ENCODE results near the gene EZH1. TPM values are rescaled to one million over a fixed set of nuclear protein-coding genes. Genes with fewer than 3 reads are reported as not detected.
"Not testable (repeated sequence)": the region's sequence is repeated elsewhere in the genome, so short reads cannot be mapped to it uniquely, and the experiment has no call there.

Gene EZH1
- total RNA-seq, 1 experiment from 2014 or later: 5.2 TPM

DNA sequence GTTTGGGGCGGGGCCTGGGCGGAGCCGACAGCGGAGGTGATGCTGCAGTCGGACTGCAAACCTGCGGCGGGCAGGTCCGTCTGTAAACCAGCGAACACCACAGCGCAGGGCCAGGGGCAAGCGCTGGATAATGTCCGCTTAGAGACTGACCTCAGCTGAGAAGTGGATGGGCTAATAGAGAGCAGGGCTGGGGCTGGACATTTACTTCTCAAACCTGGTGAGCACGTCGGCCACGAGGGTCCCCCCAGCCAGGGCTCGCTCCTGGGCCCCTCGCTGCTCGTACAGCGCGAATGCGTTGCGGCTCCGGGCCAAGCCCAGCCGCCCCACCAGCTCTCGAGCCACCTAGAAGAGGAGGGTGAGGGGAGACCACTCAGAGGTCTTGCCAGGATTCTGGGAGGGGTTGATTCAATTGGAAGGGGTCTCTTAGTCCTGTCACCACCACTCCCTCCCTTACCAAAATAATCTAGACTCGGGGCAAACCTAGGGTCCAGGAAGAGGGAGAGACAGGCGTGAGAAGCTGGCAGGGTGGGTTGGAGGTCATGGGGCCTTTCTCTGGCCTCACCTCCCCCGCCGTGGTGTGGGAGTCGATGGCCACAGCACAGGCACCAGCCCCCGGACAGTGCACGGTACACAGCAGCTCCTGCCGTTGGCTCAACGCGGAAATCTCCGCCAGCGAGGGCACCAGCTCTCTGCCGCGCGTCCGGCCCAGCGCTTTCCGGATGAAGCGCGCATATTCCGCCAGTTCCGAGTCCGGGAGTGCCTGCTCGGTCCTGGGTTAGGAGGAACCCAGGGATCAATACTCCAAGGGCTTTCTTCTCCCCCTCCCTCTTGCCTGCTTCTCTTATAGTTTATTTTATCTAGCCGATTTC lies 73.8 kb downstream of the EZH1 start:
- no peaks in the 10 kb centered on the region; the same call in 1 of the 2 replicates for H3K27me3 ChIP-seq (replicated peaks)
- H3K9me3 ChIP-seq (replicated peaks): no peaks in the 10 kb centered on the region
- no peak for DNase-seq (ENCODE audit: low read depth in 1 of 2, low spot score in 2 of 2)
- H3K36me3 ChIP-seq: peaks cover 15% of the 10 kb centered on the region
- no peak overlapping the region for H3K27ac ChIP-seq
- no peak overlapping the region for H3K4me3 ChIP-seq
- H3K4me1 ChIP-seq (replicated peaks): peaks cover 23% of the 10 kb centered on the region

DNA sequence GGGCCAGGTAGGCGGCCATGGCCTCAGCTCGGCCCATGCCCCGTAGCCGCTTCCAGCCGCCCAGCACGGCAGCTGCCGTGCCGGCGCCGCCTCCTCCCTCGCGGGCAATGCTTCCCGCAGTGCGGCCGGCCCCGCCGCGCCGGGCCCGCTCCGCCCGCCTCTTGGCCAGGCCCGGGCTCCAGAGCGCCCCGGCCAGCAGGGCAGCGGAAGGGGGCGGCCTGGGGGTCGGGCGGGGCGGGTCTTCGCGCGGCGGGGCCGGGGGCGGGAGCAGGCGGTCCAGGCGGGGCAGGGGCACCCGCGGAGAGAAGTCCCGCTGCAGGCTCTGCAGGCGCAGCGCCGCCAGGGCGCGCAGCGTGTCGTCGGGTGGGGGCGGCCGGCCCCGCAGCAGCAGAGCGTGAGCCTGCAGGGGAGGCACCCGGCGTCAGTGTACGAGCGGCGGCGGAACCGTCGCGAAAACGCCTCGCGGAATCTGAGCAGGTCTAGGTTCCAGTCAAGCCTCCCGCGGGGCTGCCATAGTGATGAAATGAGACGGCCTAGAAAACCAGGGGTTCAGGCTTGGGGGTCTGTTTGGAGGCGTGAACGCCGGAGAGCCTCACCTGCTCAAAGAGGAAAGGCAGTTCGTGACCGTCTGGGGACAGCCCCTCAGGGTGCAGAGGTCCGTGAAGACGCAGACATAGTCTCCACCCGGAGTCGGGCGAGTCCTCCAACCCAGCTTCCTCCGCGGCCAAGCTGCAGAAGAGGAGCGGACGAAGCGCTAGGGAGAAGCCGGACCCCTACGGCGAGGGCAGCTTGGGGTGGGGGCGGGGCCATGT lies 74.7 kb downstream of the EZH1 start:
- Histone ChIP-seq H3K27ac (no peak overlapping the region), H3K4me3 (no peak overlapping the region), H3K9me3 (replicated peaks) (no peaks in the 10 kb centered on the region), H3K27me3 (replicated peaks) (no peaks in the 10 kb centered on the region), H3K36me3 (peaks cover 15% of the 10 kb centered on the region), H3K4me1 (replicated peaks) (peaks cover 15% of the 10 kb centered on the region)
- DNase-seq (ENCODE audit: low read depth in 1 of 2, low spot score in 2 of 2): no peak

DNA sequence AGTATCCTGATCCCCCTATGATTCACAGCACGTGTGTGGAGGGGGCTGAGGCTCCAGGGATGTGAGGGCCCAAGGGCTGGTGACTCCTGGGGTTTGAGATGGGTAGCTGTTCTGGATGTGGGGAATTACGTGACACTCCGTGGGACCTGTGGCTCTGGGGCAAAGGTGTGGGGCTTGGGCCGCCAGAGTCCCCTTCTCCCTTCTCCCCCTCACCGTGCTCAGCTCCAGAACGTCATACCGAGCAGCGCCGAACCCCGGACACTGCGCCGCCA lies 75.2 kb downstream of the EZH1 start:
- H3K9me3 ChIP-seq (replicated peaks): no peaks in the 10 kb centered on the region
- peaks cover 15% of the 10 kb centered on the region for H3K36me3 ChIP-seq
- no peak overlapping the region for H3K27ac ChIP-seq
- no peak overlapping the region for H3K4me3 ChIP-seq
- peaks cover 15% of the 10 kb centered on the region for H3K4me1 ChIP-seq (replicated peaks)
- DNase-seq (ENCODE audit: low read depth in 1 of 2, low spot score in 2 of 2): no peak
- no peaks in the 10 kb centered on the region for H3K27me3 ChIP-seq (replicated peaks)

DNA sequence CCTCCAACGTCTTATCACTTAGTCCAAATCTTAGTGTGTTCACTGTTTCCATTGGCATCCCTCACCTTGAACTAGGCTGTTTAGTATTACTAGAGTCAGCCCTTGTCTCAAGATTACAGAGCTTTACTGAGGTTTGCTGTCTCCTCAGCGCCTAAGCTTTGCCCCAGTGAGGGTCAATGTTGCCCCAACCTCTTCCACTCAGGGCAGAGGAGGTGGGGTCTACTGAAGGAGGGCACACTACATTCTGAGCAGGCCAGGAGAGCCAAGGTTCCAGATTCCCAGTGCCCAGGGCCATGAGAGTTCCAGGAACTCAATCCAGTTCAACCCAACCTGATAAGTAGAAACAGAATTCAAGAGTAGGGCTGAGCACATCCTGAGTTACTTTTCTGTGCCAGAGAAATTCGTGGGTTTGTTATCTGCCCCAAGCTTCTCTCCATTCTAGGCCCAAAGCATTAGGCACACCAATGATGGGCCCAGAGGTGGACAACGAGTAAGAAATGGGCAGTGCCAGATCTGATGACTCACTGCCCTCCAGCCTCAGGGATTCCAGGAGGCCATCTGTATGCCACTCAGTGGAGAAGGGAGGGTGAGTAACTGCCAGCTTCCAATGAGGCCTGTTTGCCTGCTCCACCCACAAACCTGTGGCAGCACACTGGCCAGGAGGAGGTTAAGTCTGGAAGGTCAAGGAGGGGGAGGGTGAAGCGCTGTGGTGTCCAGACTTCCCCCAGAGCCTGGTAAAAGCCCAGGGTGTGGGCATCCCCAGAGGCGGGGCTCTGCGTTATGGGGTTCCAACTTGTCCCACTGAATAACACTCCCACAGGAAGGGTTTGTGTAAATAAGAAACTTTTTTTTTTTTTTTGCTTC lies 77.5 kb downstream of the EZH1 start:
- Histone ChIP-seq H3K4me3 (no peak overlapping the region), H3K27me3 (replicated peaks) (no peaks in the 10 kb centered on the region), H3K36me3 (peaks cover 15% of the 10 kb centered on the region), H3K27ac (no peak overlapping the region), H3K9me3 (replicated peaks) (no peaks in the 10 kb centered on the region), H3K4me1 (replicated peaks) (peaks cover 15% of the 10 kb centered on the region)
- peak; percentile 63 to 71 for DNase-seq (ENCODE audit: low read depth in 1 of 2, low spot score in 2 of 2)

DNA sequence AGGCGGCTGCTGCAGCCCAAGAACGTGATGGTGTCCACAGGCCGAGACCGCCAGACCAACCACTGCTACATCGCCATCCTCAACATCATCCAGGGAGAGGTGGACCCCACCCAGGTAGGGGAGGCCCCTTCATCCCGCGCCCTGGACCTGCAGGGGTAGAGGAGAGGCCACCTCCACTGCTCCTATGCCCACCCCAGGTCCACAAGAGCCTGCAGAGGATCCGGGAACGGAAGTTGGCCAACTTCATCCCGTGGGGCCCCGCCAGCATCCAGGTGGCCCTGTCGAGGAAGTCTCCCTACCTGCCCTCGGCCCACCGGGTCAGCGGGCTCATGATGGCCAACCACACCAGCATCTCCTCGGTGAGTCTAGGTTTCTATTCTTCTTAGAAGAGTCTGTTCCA lies 78.7 kb downstream of the EZH1 start:
- DNase-seq (ENCODE audit: low read depth in 1 of 2, low spot score in 2 of 2); H3K4me3 ChIP-seq; H3K27me3 ChIP-seq (replicated peaks); H3K9me3 ChIP-seq (replicated peaks); H3K27ac ChIP-seq: not testable (repeated sequence)
- Histone ChIP-seq H3K36me3 (peaks cover 15% of the 10 kb centered on the region), H3K4me1 (replicated peaks) (peaks cover 15% of the 10 kb centered on the region)

DNA sequence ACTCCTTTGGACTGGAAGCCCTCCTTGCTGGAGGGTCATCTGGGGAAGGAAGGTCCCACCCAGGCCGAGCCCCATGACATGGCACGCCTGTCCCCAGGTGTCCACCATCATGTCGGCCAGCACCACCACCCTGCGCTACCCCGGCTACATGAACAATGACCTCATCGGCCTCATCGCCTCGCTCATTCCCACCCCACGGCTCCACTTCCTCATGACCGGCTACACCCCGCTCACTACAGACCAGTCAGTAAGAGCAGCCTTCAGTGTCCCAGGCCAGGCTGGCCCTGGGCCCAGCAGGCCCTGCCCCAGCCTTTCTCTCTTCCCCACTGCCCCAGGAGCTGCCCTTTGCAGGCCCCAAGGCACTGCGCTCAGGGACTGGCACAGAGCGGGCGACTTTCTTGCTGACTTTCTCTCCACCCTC lies 79.2 kb downstream of the EZH1 start:
- no peak overlapping the region for H3K4me3 ChIP-seq
- H3K27me3 ChIP-seq (replicated peaks): no peaks in the 10 kb centered on the region
- H3K4me1 ChIP-seq (replicated peaks): peaks cover 20% of the 10 kb centered on the region
- no peak overlapping the region for H3K27ac ChIP-seq
- H3K36me3 ChIP-seq: peaks cover 15% of the 10 kb centered on the region
- no peaks in the 10 kb centered on the region for H3K9me3 ChIP-seq (replicated peaks)
- no peak for DNase-seq (ENCODE audit: low read depth in 1 of 2, low spot score in 2 of 2)

DNA sequence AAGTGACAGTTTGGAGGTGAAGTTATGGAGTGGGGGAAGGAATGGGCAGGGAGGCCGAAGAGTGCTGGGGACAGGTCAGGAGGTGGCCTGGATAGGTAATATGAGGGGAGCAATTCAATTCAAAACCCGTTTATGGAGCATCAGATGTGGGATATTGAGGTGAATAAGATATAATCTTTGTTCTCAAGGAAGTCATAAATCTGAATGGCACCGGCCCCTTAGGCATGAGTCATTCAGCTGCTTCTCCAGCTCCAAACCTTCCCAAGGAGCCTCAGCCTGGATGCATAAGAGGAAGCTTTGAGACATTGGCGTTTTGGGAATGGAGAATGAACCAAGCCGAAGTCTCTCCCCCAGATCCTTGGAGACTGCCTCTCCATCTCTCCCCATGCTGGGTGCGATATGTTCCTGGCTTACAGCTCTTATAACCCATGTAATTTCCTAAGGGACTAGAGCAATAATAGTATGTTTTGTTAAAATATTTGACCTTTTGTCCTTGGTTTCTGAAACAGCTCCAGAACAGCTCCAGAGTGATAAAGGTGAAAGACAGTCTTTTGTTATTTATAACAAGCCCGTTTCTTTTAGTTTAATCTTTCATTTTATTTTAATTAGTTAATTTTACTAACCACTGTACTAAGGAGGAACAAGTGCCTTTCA lies 84.0 kb downstream of the EZH1 start:
- peaks cover 7% of the 10 kb centered on the region; the same call in 1 of the 2 replicates for H3K27me3 ChIP-seq (replicated peaks)
- peak in 1 of 2 experiments; percentile 22 for DNase-seq (ENCODE audit: low read depth in 1 of 2, low spot score in 2 of 2)
- peaks cover 11% of the 10 kb centered on the region for H3K9me3 ChIP-seq (replicated peaks)
- H3K4me1 ChIP-seq (replicated peaks): peaks cover 24% of the 10 kb centered on the region
- H3K36me3 ChIP-seq: no peaks in the 10 kb centered on the region
- no peak overlapping the region for H3K27ac ChIP-seq
- H3K4me3 ChIP-seq: no peak overlapping the region

DNA sequence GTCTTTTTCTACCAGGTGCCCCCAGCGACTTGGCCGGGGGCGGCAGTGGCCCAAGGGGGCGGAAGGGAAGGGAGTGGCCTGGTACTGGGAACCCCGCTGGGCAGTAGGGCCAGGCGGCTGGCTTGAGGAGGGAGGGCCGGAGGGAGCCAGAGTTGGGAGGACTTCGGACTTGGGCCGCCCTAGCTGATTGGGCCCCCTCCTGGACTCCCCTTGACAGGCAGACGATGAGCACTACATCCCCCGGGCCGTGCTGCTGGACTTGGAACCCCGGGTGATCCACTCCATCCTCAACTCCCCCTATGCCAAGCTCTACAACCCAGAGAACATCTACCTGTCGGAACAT lies 84.9 kb downstream of the EZH1 start:
- H3K27ac ChIP-seq; H3K4me3 ChIP-seq; DNase-seq (ENCODE audit: low read depth in 1 of 2, low spot score in 2 of 2); H3K27me3 ChIP-seq (replicated peaks); H3K36me3 ChIP-seq: not testable (repeated sequence)
- peaks cover 13% of the 10 kb centered on the region for H3K9me3 ChIP-seq (replicated peaks)
- H3K4me1 ChIP-seq (replicated peaks): peaks cover 33% of the 10 kb centered on the region

DNA sequence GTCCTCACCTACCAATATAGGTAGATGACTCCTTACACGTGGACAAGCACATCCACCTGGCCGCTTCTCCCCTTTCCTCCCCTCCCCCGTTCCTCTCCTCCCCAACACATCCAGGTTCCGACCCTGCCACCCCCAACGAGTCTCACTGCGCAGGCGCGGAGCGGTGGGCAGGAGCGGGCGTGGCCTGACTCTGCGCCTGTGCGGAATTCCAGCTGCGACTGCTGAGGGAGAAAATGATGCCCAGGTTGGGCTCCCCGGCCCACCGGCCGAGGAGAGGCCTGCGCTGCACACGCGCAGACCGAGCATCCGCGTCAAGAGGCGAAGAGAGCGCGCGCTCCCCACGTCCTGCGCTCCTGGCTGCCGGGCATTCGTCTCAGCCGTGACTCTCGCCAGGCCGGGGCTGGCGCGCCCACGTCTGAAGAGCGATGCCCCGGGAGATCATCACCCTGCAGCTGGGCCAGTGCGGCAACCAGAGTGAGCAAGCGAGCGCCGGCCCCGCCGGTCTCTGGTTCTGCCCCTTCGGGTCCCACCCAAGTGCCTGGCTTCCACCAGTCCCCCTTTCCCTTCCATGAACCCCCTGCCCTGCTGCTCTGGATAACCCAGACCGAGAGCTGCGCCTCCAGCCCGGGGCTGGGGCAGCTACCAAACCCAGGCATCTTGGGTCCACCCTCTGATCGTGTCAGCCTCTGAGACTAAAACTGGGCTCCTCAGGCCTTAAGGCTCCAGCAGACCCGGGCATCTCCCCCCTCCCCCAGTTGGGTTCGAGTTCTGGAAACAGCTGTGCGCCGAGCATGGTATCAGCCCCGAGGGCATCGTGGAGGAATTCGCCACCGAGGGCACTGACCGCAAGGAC lies 85.5 kb downstream of the EZH1 start, which contains the start of gene TUBG2:
TUBG2 (plus strand) TSS at position 206 of the 853 bp plus-strand sequence; CDS start at position 426, 220 bp downstream.
- peaks cover 33% of the 10 kb centered on the region for H3K4me1 ChIP-seq (replicated peaks)
- H3K9me3 ChIP-seq (replicated peaks): peaks cover 13% of the 10 kb centered on the region
- peak within 1 kb of the TSS; percentile 42 for H3K4me3 ChIP-seq
- H3K27ac ChIP-seq: no peak within 1 kb of the TSS
- no peaks in the 10 kb centered on the region for H3K36me3 ChIP-seq
- DNase-seq (ENCODE audit: low read depth in 1 of 2, low spot score in 2 of 2): peak; percentile 67 to 79
- H3K27me3 ChIP-seq (replicated peaks): peaks cover 7% of the 10 kb centered on the region; the same call in 1 of the 2 replicates

DNA sequence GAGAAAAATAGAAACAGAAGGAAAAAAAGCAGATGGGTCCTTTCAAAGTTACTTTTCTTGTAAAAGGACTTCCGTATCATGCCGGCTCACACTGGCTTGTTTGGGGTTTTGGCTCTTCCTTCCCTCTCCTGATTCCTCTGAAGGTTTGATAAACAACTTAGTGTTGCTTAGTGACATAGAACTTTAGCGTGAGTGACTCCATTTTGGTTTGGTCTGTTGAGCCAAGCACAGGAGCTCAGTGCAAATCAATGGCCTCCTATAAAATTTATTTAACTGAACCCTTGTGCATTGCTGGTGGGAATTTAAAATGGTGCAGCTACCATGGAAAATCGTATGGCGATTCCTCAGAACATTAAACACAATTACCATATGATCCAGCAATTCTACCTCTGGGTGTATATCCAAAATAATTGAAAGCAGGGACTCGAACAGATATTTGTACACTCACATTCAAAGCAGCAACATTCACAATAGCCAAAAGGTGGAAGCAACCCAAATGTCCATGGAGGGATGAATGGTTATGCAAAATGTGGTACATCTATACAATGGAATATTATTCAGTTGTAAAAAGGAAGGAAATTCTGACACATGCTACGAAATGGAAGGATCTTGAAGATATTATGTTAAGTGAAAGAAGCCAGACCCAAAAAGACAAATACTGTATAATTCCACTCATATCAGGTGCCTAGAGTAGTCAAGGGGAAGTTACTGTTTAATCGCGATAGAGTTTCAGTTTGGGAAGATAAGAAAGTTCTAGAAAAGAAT lies 86.8 kb downstream of the EZH1 start:
- H3K27ac ChIP-seq: no peak overlapping the region
- no peaks in the 10 kb centered on the region for H3K36me3 ChIP-seq
- DNase-seq (ENCODE audit: low read depth in 1 of 2, low spot score in 2 of 2): no peak
- peaks cover 40% of the 10 kb centered on the region for H3K4me1 ChIP-seq (replicated peaks)
- peaks cover 14% of the 10 kb centered on the region; the same call in 1 of the 2 replicates for H3K27me3 ChIP-seq (replicated peaks)
- no peak overlapping the region for H3K4me3 ChIP-seq
- H3K9me3 ChIP-seq (replicated peaks): peaks cover 13% of the 10 kb centered on the region

DNA sequence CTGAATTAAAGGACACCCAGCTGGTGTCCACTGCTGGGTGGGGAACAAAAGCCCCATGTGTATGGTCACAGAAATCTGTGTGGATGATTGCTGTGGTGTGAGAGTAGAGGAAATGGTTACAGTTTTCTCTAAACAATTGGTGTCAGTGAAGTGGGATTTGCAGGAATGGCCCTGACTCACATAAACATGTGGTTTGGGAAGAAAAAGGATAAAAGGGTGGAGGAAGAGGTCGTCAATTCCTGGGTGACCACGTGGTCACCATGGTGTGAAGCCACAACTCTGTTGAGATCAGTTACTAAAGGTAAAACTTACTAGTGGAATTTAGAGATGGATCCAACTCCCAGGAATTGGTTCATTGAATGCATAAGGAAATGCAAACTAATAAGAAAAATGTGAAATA lies 89.3 kb downstream of the EZH1 start:
- no peaks in the 10 kb centered on the region for H3K36me3 ChIP-seq
- no peak overlapping the region for H3K27ac ChIP-seq
- no peak overlapping the region for H3K4me3 ChIP-seq
- H3K9me3 ChIP-seq (replicated peaks): peaks cover 13% of the 10 kb centered on the region
- H3K4me1 ChIP-seq (replicated peaks): peaks cover 35% of the 10 kb centered on the region
- H3K27me3 ChIP-seq (replicated peaks): peaks cover 15% of the 10 kb centered on the region; the same call in 1 of the 2 replicates
- peak; percentile 74 to 86 for DNase-seq (ENCODE audit: low read depth in 1 of 2, low spot score in 2 of 2)

Measured in SJSA1 (cell line).